ENCODE results near the gene HES5. TPM values are rescaled to one million over a fixed set of nuclear protein-coding genes. Genes with fewer than 3 reads are reported as not detected.

HES5 gene
- total and polyA plus RNA-seq, 2 of the 13 experiments (the other 11 are each of a cell fraction or from before 2014, with no cell fraction given), result not detected

DNA sequence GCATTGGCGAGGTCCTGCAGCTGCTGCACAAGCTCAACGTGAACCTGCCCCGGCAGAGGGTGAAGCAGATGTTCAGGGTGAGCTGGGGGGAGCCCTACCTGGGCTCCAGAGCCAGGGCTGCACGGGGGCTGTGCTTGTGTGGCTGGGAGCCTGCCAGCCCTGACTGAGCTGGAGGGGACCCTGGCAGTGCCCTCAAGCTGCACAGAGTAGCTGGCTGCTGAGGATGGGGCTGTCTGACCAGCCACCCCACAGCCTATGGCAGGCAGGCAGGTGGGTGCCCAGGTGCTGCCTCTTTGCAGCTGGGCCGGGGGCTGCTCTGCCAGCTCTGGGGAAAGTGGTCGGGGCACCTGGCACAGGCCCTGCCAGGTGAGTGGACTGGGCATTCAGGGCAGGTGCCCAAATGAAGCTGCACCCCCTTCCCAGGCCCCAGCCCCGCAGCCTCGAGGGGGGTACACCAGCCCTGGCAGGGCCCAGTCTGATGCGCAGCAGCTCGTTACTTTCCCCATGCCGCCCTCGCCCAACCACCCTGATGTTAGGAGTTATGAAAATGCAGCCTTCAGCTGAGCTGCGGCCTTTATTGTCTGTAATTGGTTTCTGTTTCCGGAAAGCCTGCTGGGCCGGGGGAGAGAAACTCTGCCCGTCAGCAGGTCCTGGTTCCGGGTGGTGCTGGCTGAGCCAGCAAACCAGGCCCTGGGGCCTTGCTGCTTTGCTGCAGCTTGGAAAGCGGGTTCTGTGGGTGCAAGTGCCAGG is 49.7 kb downstream of the HES5 start:
- ChIA-PET CTCF (ENCODE audit: low intra/inter-chr PET ratio, low total read pairs) (no interaction called here), POLR2A (interaction anchor here (0.8 kb wide), 1 partner anchor 65 kb away, joined by 3 read pairs; no protein-coding TSS in a partner anchor)
- H3K27me3 ChIP-seq (ENCODE audit: control insufficient read depth in 1 of 2, insufficient read depth in 2 of 2, low read length in 2 of 2), result peaks cover 11 to 45% of the 10 kb centered on the region in 2 experiments; a peak in 4 of 5 replicates
- no peak for DNase-seq (ENCODE audit: low spot score)
- H3K27ac ChIP-seq (ENCODE audit: extremely low read length, insufficient read depth, low read length), result no peak overlapping the region
- FAIRE-seq, result no peak
- 38% methylated on average over 4 of the region's 18 CpGs for WGBS (ENCODE audit: low lambda C conversion rate)
- no peaks in the 10 kb centered on the region for H4K20me1 ChIP-seq (ENCODE audit: insufficient read depth, low read length)
- H2AFZ ChIP-seq (ENCODE audit: low read length), result no peak overlapping the region
- BruUV-seq (replicated peaks), result no TSS peak
- in situ Hi-C loops (cut with HindIII; ENCODE audit: extremely low pct_ligation_motif_present, low pct_unique_long_range_greater_than_20kb) (no loop called here), intact Hi-C loops (cut with micrococcal nuclease; ENCODE audit: unreplicated experiment) (no loop called here)
- H3K79me2 ChIP-seq (ENCODE audit: insufficient read depth, low read length), result no peaks in the 10 kb centered on the region
- H3K36me3 ChIP-seq (replicated peaks in 1 of 2; ENCODE audit: control insufficient read depth in 1 of 2, insufficient read depth in 2 of 2, low read length in 2 of 2), result no peaks in the 10 kb centered on the region
- H3K4me3 ChIP-seq (replicated peaks in 1 of 3; ENCODE audit: insufficient read depth in 1 of 3, low read depth in 2 of 3, low read length in 3 of 3), result no peak overlapping the region
- H3K9ac ChIP-seq (ENCODE audit: insufficient read depth, low read depth, low read length), result no peak overlapping the region
- H3K4me2 ChIP-seq (ENCODE audit: low read depth, low read length), result no peak overlapping the region
- H3K9me3 ChIP-seq (ENCODE audit: low read length), result no peaks in the 10 kb centered on the region
- no peak for ATAC-seq
- peaks cover 11% of the 10 kb centered on the region; the same call in 1 of the 2 replicates for H3K4me1 ChIP-seq (ENCODE audit: insufficient read depth, low read length)
- TF ChIP-seq DMTF1 (CRISPR knock-in tag; IDR thresholded peaks at IDR 0.05) (no peak), DDIT3 (CRISPR knock-in tag; IDR thresholded peaks at IDR 0.05) (no peak), ZEB1 (IDR thresholded peaks at IDR 0.05; ENCODE audit: insufficient replicate concordance, low read depth) (no peak), THYN1 (CRISPR knock-in tag; IDR thresholded peaks at IDR 0.05; ENCODE audit: borderline replicate concordance, low read depth) (no peak), REPIN1 (CRISPR knock-in tag; IDR thresholded peaks at IDR 0.05; ENCODE audit: borderline replicate concordance, low read depth) (no peak), RXRA (CRISPR knock-in tag; IDR thresholded peaks at IDR 0.05) (no peak), TARDBP (CRISPR knock-in tag; IDR thresholded peaks at IDR 0.05) (no peak), MBNL3 (CRISPR knock-in tag; conservative IDR thresholded peaks at IDR 0.05) (no peak), HDAC6 (IDR thresholded peaks at IDR 0.05; ENCODE audit: low read depth, low read length) (no peak), MED8 (CRISPR knock-in tag; IDR thresholded peaks at IDR 0.05; ENCODE audit: insufficient replicate concordance) (no peak), ARID4A (CRISPR knock-in tag; IDR thresholded peaks at IDR 0.05; ENCODE audit: borderline replicate concordance) (no peak), ZNF329 (CRISPR knock-in tag; IDR thresholded peaks at IDR 0.05; ENCODE audit: low read depth) (no peak)

Measured in HepG2 (cell line).